HL-60 (cell line): ENCODE results near the gene ACOX3.

Experiments used
- DNase-seq, 2 experiments: peaks; one replicate each; pipeline ENCODE4 v3.0.0-alpha.2; 2010 to 2020; ENCODE audit warnings: low read depth in 1 of 2, low spot score in 1 of 2
- H3K27ac ChIP-seq: fragments of 250-450 bp; sonication (Bioruptor Pico); replicated peaks from 2 replicates; pipeline ENCODE4 v1.5.1; 2020; ENCODE audit warnings: mild to moderate bottlenecking, moderate library complexity
- H3K27me3 ChIP-seq: fragments of 250-450 bp; sonication (Bioruptor Pico); 2 replicates; pipeline ENCODE4 v1.5.1; 2021; ENCODE audit warnings: mild to moderate bottlenecking, moderate library complexity; ENCODE audit not compliant: insufficient read depth, poor library complexity, severe bottlenecking
- H3K4me3 ChIP-seq: replicated peaks from 2 replicates; pipeline ENCODE4 v1.5.1; 2011; ENCODE audit warnings: mild to moderate bottlenecking, control low read depth, low read length; ENCODE audit not compliant: insufficient read depth
- CTCF ChIP-seq: IDR thresholded peaks from one replicate; pipeline ENCODE4 v1.5.1; 2011; ENCODE audit warnings: low read length, control low read depth, inconsistent platforms; ENCODE audit not compliant: insufficient read depth
- GABPA ChIP-seq: IDR thresholded peaks from 2 replicates; pipeline ENCODE4 v1.6.1; 2012; ENCODE audit warnings: low read depth
- POLR2AphosphoS5 ChIP-seq: IDR thresholded peaks from 2 replicates; pipeline ENCODE4 v1.6.1; 2012; ENCODE audit warnings: low read depth
- REST ChIP-seq: IDR thresholded peaks from 2 replicates; pipeline ENCODE4 v1.6.1; 2012; ENCODE audit warnings: low read depth; ENCODE audit not compliant: insufficient replicate concordance
- SPI1 ChIP-seq: IDR thresholded peaks from 2 replicates; pipeline ENCODE4 v1.6.1; 2012; ENCODE audit warnings: low read depth, mild to moderate bottlenecking, borderline replicate concordance

ACOX3 gene

GRCh38 chr4:8352368-8353157 is 88.0 kb downstream of the ACOX3 start:
- no peaks in the 10 kb centered on the region for H3K27me3 ChIP-seq
- no peak overlapping the region for H3K4me3 ChIP-seq
- H3K27ac ChIP-seq: no peak overlapping the region
- DNase-seq: no peak
- no peak for TF ChIP-seq GABPA
- no peak for TF ChIP-seq CTCF
- no peak for TF ChIP-seq SPI1
- no peak for TF ChIP-seq REST
- no peak for TF ChIP-seq POLR2AphosphoS5

- Histone ChIP-seq H3K4me3 (no peak overlapping the region), H3K27me3 (no peaks in the 10 kb centered on the region), H3K27ac (no peak overlapping the region)
- TF ChIP-seq REST: no peak
- no peak for DNase-seq
Measured at GRCh38 chr4:8351931-8352367, 88.6 kb downstream of the ACOX3 start.

GRCh38 chr4:8350841-8351461 is 89.6 kb downstream of the ACOX3 start:
- H3K27ac ChIP-seq: no peak overlapping the region
- no peak overlapping the region for H3K4me3 ChIP-seq
- no peak for TF ChIP-seq GABPA
- TF ChIP-seq SPI1: no peak
- no peak for TF ChIP-seq CTCF
- TF ChIP-seq POLR2AphosphoS5: no peak
- TF ChIP-seq REST: no peak
- DNase-seq: no peak
- H3K27me3 ChIP-seq: no peaks in the 10 kb centered on the region
